IMR-90 (cell line): ENCODE data around the gene CACNA1D. TPM values are rescaled to one million over a fixed set of nuclear protein-coding genes. Genes with fewer than 3 reads are reported as not detected.

Experiments
- ATAC-seq: fragments of 200-7000 bp; cut with Tn5 transposase; 2 replicates; pipeline ENCODE4 v1.9.1; 2020; ENCODE audit warnings: low read depth, mild to moderate bottlenecking, moderate library complexity
- BruUV-seq: library from RNA; stranded (reverse); fragments of 400-500 nt; replicated peaks from 2 replicates; lab custom pipeline; 2021; lab: Mats Ljungman, UMichigan
- CTCF ChIA-PET: fragments of 300-600 bp; formaldehyde crosslinking; extraction: SDS; loops from one replicate; lab custom pipeline; 2021; ENCODE audit warnings: antibody characterized with exemption; lab: Yijun Ruan, JAX
- POLR2A ChIA-PET: fragments of 300-600 bp; sonication (Branson Sonifier 250); formaldehyde crosslinking; loops from one replicate; lab custom pipeline; 2022; ENCODE audit warnings: antibody characterized with exemption; ENCODE audit not compliant: unreplicated experiment; lab: Charles Lee
- DNase-seq: peaks from one replicate; pipeline ENCODE4 v3.0.0; 2013
- H2AFZ ChIP-seq: replicated peaks from 2 replicates; pipeline ENCODE3; 2013; ENCODE audit warnings: low read length, mild to moderate bottlenecking; ENCODE audit not compliant: poor library complexity
- H2AK5ac ChIP-seq: 2 replicates; pipeline ENCODE4 v1.6.1; 2013; ENCODE audit warnings: low read depth, low read length, inconsistent platforms
- H2AK9ac ChIP-seq: replicated peaks from 2 replicates; pipeline ENCODE3; 2013; ENCODE audit warnings: mild to moderate bottlenecking, low read depth, low read length, moderate library complexity; ENCODE audit not compliant: poor library complexity
- H2BK120ac ChIP-seq: 2 replicates; pipeline ENCODE4 v1.6.1; 2013; ENCODE audit warnings: low read depth, low read length, inconsistent platforms
- H2BK15ac ChIP-seq: 3 replicates; pipeline ENCODE4 v1.6.1; 2013; ENCODE audit warnings: low read depth, low read length, inconsistent platforms
- H2BK20ac ChIP-seq: 2 replicates; pipeline ENCODE4 v1.6.1; 2013; ENCODE audit warnings: low read depth, mild to moderate bottlenecking, inconsistent platforms, low read length, moderate library complexity
- H2BK5ac ChIP-seq: 2 replicates; pipeline ENCODE4 v1.6.1; 2013; ENCODE audit warnings: mild to moderate bottlenecking, low read depth, low read length, inconsistent platforms; ENCODE audit not compliant: poor library complexity, severe bottlenecking
- H3K14ac ChIP-seq: replicated peaks from 2 replicates; pipeline ENCODE4 v1.6.1; 2013; ENCODE audit warnings: low read depth, low read length, inconsistent platforms
- H3K18ac ChIP-seq: 2 replicates; pipeline ENCODE4 v1.6.1; 2013; ENCODE audit warnings: low read depth, low read length, control low read depth
- H3K23ac ChIP-seq: 2 replicates; pipeline ENCODE4 v1.6.1; 2013; ENCODE audit warnings: low read depth, low read length, inconsistent platforms
- H3K27ac ChIP-seq: 2 replicates; pipeline ENCODE4 v1.5.1; 2013; ENCODE audit warnings: mild to moderate bottlenecking, control low read depth, low read length; ENCODE audit not compliant: insufficient read depth
- H3K27me3 ChIP-seq: 2 replicates; pipeline ENCODE4 v1.6.1; 2013; ENCODE audit warnings: low read length; ENCODE audit not compliant: control insufficient read depth, insufficient read depth
- H3K36me3 ChIP-seq: 2 replicates; pipeline ENCODE4 v1.6.1; 2013; ENCODE audit warnings: low read length, mixed read lengths; ENCODE audit not compliant: control insufficient read depth, insufficient read depth
- H3K4ac ChIP-seq: 2 replicates; pipeline ENCODE4 v1.6.1; 2013; ENCODE audit warnings: low read depth, low read length, inconsistent platforms
- H3K4me1 ChIP-seq: 2 replicates; pipeline ENCODE4 v1.6.1; 2013; ENCODE audit warnings: low read length, mixed read lengths; ENCODE audit not compliant: control insufficient read depth, insufficient read depth
- H3K4me2 ChIP-seq: 2 replicates; pipeline ENCODE4 v1.6.1; 2013; ENCODE audit warnings: low read depth, mild to moderate bottlenecking, control low read depth, low read length, moderate library complexity
- H3K4me3 ChIP-seq: 2 replicates; pipeline ENCODE4 v1.5.1; 2013; ENCODE audit warnings: low read depth, mild to moderate bottlenecking, control low read depth, low read length, moderate library complexity; ENCODE audit not compliant: insufficient read depth
- H3K56ac ChIP-seq: 2 replicates; pipeline ENCODE4 v1.6.1; 2013; ENCODE audit warnings: low read length, inconsistent platforms; ENCODE audit not compliant: insufficient read depth; ENCODE audit errors: extremely low read depth
- H3K79me1 ChIP-seq, 2 experiments: 2 replicates each; pipeline ENCODE4 v1.6.1; 2013; ENCODE audit warnings: low read length in 2 of 2, inconsistent platforms in 1 of 2, low read depth in 1 of 2
- H3K9ac ChIP-seq: 2 replicates; pipeline ENCODE4 v1.6.1; 2013; ENCODE audit warnings: low read depth, low read length, control low read depth
- H3K9me1 ChIP-seq: 2 replicates; pipeline ENCODE4 v1.6.1; 2013; ENCODE audit warnings: low read length, inconsistent platforms; ENCODE audit not compliant: insufficient read depth
- H3K9me3 ChIP-seq: 2 replicates; pipeline ENCODE4 v1.6.1; 2013; ENCODE audit warnings: low read length; ENCODE audit not compliant: control insufficient read depth, insufficient read depth
- H4K20me1 ChIP-seq: 2 replicates; pipeline ENCODE4 v1.6.1; 2013; ENCODE audit warnings: low read length, inconsistent platforms; ENCODE audit not compliant: insufficient read depth
- H4K5ac ChIP-seq: 2 replicates; pipeline ENCODE4 v1.6.1; 2013; ENCODE audit warnings: mild to moderate bottlenecking, low read depth, low read length, control low read depth
- H4K8ac ChIP-seq, 2 experiments: 2 replicates each; pipeline ENCODE4 v1.6.1; 2013; ENCODE audit warnings: low read depth in 2 of 2, low read length in 2 of 2, control low read depth in 1 of 2, inconsistent platforms in 1 of 2
- H4K91ac ChIP-seq: 2 replicates; pipeline ENCODE4 v1.6.1; 2013; ENCODE audit warnings: low read depth, low read length, inconsistent platforms; ENCODE audit not compliant: insufficient read depth
- BHLHE40 ChIP-seq: fragments of 150-350 bp; IDR thresholded peaks from 2 replicates; pipeline ENCODE4 v1.6.1; 2016; ENCODE audit warnings: mild to moderate bottlenecking, low read depth, low read length
- FOS ChIP-seq: fragments of 150-350 bp; IDR thresholded peaks from 2 replicates; pipeline ENCODE4 v1.6.1; 2016; ENCODE audit warnings: low read depth, low read length
- NFE2L2 ChIP-seq: fragments of 150-350 bp; IDR thresholded peaks from 2 replicates; pipeline ENCODE4 v1.6.1; 2016; ENCODE audit warnings: low read depth, mild to moderate bottlenecking, low read length
- RAD21 ChIP-seq: IDR thresholded peaks from 2 replicates; pipeline ENCODE4 v1.6.1; 2012; ENCODE audit warnings: low read length, improper control_type of control experiment
- WGBS, 2 experiments: methylation state at CpG; one replicate each; pipeline versions ENCODE4 v1.1.5 to v1.1.7; 2013; ENCODE audit warnings: missing lambda C conversion rate in 2 of 2; ENCODE audit not compliant: insufficient read length in 1 of 2; ENCODE audit errors: extremely low coverage in 2 of 2; 5-methylcytosine and 5-hydroxymethylcytosine counted together
- dilution Hi-C: fragments of 300-500 bp; cut with HindIII; formaldehyde crosslinking; loops from one replicate; pipeline ENCODE4 v1.14.3; 2018; ENCODE audit warnings: low sequenced_read_pairs; ENCODE audit not compliant: unreplicated experiment
- in situ Hi-C: fragments of 300-500 bp; cut with MboI; formaldehyde crosslinking; loops from 3 replicates; pipeline ENCODE4 v1.14.3; 2019; ENCODE audit warnings: low sequenced_read_pairs, inconsistent platforms, mixed read lengths
- intact Hi-C: fragments of 100-400 bp; cut with micrococcal nuclease; formaldehyde crosslinking; loops from 2 replicates; pipeline ENCODE4 v1.10.0; 2022
- polyA plus RNA-seq, 3 experiments: library from polyadenylated mRNA; depleted of rRNA; stranded (reverse); fragments of >200 nt; gene quantifications; 2 replicates each; pipeline ENCODE4 v1.2.3, GENCODE V29; 2012; ENCODE audit warnings: low replicate concordance in 1 of 3
- total RNA-seq: library from RNA; depleted of rRNA; stranded (reverse); fragments of >200 nt; gene quantifications from 2 replicates; pipeline ENCODE4 v1.2.3, GENCODE V29; 2012
- TF ChIP-seq, protein P1 (sequence below): conservative IDR thresholded peaks from 2 replicates; pipeline ENCODE4 v1.5.1; 2012; ENCODE audit warnings: mild to moderate bottlenecking, low read depth, low read length, improper control_type of control experiment

The CACNA1D gene
- total and polyA plus RNA-seq, 2 of the 4 experiments (the other 2 are of a cell fraction), result 0.07 TPM; not detected in 1

DNA sequence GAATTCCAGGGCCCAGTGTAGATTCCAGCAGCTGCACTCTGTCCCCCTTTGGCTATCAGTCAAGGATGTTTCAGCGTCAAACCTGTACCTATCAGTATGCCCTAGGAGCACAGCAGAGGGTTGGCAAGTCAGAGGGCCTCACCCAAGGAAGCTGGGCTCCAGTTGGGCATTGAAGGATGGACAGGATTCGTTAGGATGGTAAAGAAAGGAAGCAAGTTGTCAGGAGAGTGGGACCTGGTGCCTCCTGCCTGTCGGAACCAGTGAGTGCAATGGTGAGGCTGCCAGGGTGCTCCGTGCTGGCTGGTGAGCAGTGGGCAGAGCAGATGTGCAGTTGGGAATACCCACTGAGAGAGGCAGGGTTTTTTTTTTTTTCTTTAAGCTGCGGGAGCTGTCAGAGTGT, 194.6 kb downstream of the CACNA1D start:
- H3K4ac ChIP-seq, result no peak overlapping the region
- H3K36me3 ChIP-seq, result no peaks in the 10 kb centered on the region
- H2BK15ac ChIP-seq, result no peak overlapping the region
- no peak overlapping the region for H3K27ac ChIP-seq
- H3K14ac ChIP-seq, result no peak overlapping the region
- H4K5ac ChIP-seq, result no peak overlapping the region
- H3K9ac ChIP-seq, result no peak overlapping the region
- no peak for ATAC-seq
- H4K20me1 ChIP-seq, result no peaks in the 10 kb centered on the region
- no peak overlapping the region for H3K56ac ChIP-seq
- BruUV-seq, result no TSS peak
- TF ChIP-seq FOS (no peak), NFE2L2 (no peak), BHLHE40 (no peak), RAD21 (no peak)
- TF ChIP-seq, protein P1, sequence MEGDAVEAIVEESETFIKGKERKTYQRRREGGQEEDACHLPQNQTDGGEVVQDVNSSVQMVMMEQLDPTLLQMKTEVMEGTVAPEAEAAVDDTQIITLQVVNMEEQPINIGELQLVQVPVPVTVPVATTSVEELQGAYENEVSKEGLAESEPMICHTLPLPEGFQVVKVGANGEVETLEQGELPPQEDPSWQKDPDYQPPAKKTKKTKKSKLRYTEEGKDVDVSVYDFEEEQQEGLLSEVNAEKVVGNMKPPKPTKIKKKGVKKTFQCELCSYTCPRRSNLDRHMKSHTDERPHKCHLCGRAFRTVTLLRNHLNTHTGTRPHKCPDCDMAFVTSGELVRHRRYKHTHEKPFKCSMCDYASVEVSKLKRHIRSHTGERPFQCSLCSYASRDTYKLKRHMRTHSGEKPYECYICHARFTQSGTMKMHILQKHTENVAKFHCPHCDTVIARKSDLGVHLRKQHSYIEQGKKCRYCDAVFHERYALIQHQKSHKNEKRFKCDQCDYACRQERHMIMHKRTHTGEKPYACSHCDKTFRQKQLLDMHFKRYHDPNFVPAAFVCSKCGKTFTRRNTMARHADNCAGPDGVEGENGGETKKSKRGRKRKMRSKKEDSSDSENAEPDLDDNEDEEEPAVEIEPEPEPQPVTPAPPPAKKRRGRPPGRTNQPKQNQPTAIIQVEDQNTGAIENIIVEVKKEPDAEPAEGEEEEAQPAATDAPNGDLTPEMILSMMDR, result no peak
- ChIA-PET POLR2A (no interaction called here), CTCF (no interaction called here)
- in situ Hi-C loops (no loop called here), dilution Hi-C loops (no loop called here), intact Hi-C loops (no loop called here)
- no peaks in the 10 kb centered on the region for H3K9me1 ChIP-seq
- H3K27me3 ChIP-seq, result peaks cover 4% of the 10 kb centered on the region; the same call in 1 of the 2 replicates
- H2AK5ac ChIP-seq, result no peak overlapping the region
- 50% methylated on average over 2 of the region's 5 CpGs; no CpG with 5 or more reads in 1 of the 2 experiments for WGBS, 2 experiments
- no peak overlapping the region for H3K23ac ChIP-seq
- H4K8ac ChIP-seq, result no peak overlapping the region
- no peak overlapping the region for H3K18ac ChIP-seq
- H2AFZ ChIP-seq, result no peak overlapping the region
- H3K4me2 ChIP-seq, result no peak overlapping the region
- no peaks in the 10 kb centered on the region for H3K4me1 ChIP-seq
- DNase-seq, result no peak
- no peak overlapping the region for H2AK9ac ChIP-seq
- H3K9me3 ChIP-seq, result no peaks in the 10 kb centered on the region
- H3K79me1 ChIP-seq, result no peaks in the 10 kb centered on the region
- H4K91ac ChIP-seq, result no peak overlapping the region
- no peak overlapping the region for H3K4me3 ChIP-seq
- no peak overlapping the region for H2BK5ac ChIP-seq
- H2BK120ac ChIP-seq, result no peak overlapping the region
- no peak overlapping the region for H2BK20ac ChIP-seq
